Adrenal gland (tissue), 12 donors: ENCODE results near the gene ARF1. TPM values are rescaled to one million over a fixed set of nuclear protein-coding genes. Genes with fewer than 3 reads are reported as not detected.

Experiments used
- DNase-seq, 7 donors: peaks; one replicate each; pipeline ENCODE4 v3.0.0-alpha.2; 2019 to 2020
- H3K27ac ChIP-seq, 5 donors: fragments of 200-600 bp; sonication (generic) in 4 of 5; 1 replicate in 3 of 5; 2 replicates in 2 of 5; pipeline versions ENCODE4 v1.5.1 to v1.8.0; 2016 to 2020; ENCODE audit warnings: mild to moderate bottlenecking in 1 of 5
- H3K27me3 ChIP-seq: fragments of 200-600 bp; 2 replicates; pipeline ENCODE4 v1.8.0; 2021
- H3K36me3 ChIP-seq, 2 donors: fragments of 200-600 bp; replicated peaks in 1 of 2; 1 replicate in 1 of 2; 2 replicates in 1 of 2; pipeline versions ENCODE4 v1.5.1 to v1.8.0; 2018 to 2022
- H3K4me1 ChIP-seq, 2 donors: fragments of 200-600 bp; replicated peaks in 1 of 2; 1 replicate in 1 of 2; 2 replicates in 1 of 2; pipeline versions ENCODE4 v1.5.1 to v1.8.0; 2018 to 2021
- H3K4me3 ChIP-seq, 4 donors: fragments of 200-600 bp; sonication (generic) in 3 of 4; one replicate each; pipeline ENCODE4 v1.5.1; 2016 to 2018
- H3K9me3 ChIP-seq, 3 donors: fragments of 200-600 bp; sonication (generic) in 1 of 3; replicated peaks in 1 of 3; 1 replicate in 2 of 3; 2 replicates in 1 of 3; pipeline versions ENCODE4 v1.5.1 to v1.8.0; 2016 to 2021
- POLR2A ChIP-seq, 2 donors: fragments of 450-650 bp; IDR thresholded peaks; one replicate each; pipeline ENCODE4 v1.6.1; 2017; ENCODE audit warnings: antibody characterized with exemption in 2 of 2, mild to moderate bottlenecking in 2 of 2, moderate library complexity in 1 of 2
- WGBS, 4 donors: extraction: QIAGEN DNeasy Blood & Tissue Kit in 2 of 4; methylation state at CpG; one replicate each; pipeline versions ENCODE4 v1.1.5 to v1.1.7; 2013 to 2017; 5-methylcytosine and 5-hydroxymethylcytosine counted together
- intact Hi-C, 2 donors: fragments of 100-400 bp; cut with DNase I; formaldehyde crosslinking; loops; one replicate each; pipeline versions ENCODE4 v1.14.1 to v1.15.0; 2022 to 2023
- polyA plus RNA-seq, 3 donors: library from polyadenylated mRNA; stranded (reverse); fragments of 200-250 nt in 2 of 3; fragments of 350-450 nt in 1 of 3; fragmentation: Illumina TruSeq in 1 of 3; extraction: RNeasy Lipid Tissue Mini Kit (QIAGEN cat#74804) in 1 of 3; gene quantifications; one replicate each; pipeline ENCODE4 v1.2.3, GENCODE V29; 2013 to 2014
- total RNA-seq, 9 donors: library from RNA; depleted of rRNA in 4 of 9; stranded (reverse); fragments of >200 nt in 4 of 9; fragments of 120-200 nt in 1 of 9; fragmentation: NEBNext Ultra II Directional in 1 of 9; extraction: Animal tissue kit (Norgen Biotek cat#: 25700) in 1 of 9; gene quantifications; one replicate each; pipeline versions ENCODE4 v1.1.0 to v1.2.4, GENCODE V29; 2013 to 2023
- TF ChIP-seq, protein P1 (sequence below), 6 experiments: fragments of 450-650 bp in 4 of 6; fragments of 200-600 bp in 2 of 6; sonication (generic) in 1 of 6; IDR thresholded peaks; 1 replicate in 5 of 6; 2 replicates in 1 of 6; pipeline versions ENCODE4 v1.5.1 to v1.8.0; 2016 to 2021; ENCODE audit warnings: antibody characterized with exemption in 6 of 6, mild to moderate bottlenecking in 2 of 6, moderate library complexity in 1 of 6
- donor health status: healthy with polysubstance abuse.
- donor health status: Bipolar disorder and iron deficiency.
- donor health status: DM: yes; HTN: yes; CAD: no.
- donor health status: DM: no; HTN: no; CAD: no.
- donor health status: DM: no; HTN: no; CAD: no.
- donor health status: DM: yes; HTN: yes; CAD: no.

Gene ARF1
- total and polyA plus RNA-seq, 12 donors = 200 to 611 (median 381) TPM

DNA sequence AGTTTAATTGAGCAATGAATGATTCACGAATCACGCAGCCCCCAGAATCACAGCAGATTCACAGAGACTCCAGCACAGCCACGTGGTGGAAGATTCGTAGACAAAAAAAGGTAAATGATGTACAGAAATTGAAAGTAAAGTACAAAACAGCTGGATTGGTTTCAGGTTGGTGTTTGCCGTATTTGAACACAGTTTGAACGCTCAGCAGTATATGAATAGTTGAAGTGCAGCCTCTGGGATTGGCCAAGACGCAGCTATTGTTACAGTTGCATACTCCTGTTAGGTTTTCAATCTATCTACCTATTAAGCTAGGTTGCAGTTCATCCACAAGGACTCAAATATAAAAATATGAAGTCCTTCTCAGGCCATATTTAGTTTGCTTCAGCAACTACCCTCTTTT is 29.7 kb downstream of the ARF1 start:
- H3K36me3 ChIP-seq = peaks cover 0 to 6% of the 10 kb centered on the region in 2 donors
- H3K27ac ChIP-seq = no peak overlapping the region
- 90 to 92% (median 92%) methylated on average over 7 of the region's 7 CpGs for WGBS, 4 donors
- DNase-seq = no peak
- peaks cover 8 to 32% of the 10 kb centered on the region in 2 donors for H3K4me1 ChIP-seq
- H3K4me3 ChIP-seq = no peak overlapping the region
- no peaks in the 10 kb centered on the region for H3K27me3 ChIP-seq
- TF ChIP-seq, protein P1, sequence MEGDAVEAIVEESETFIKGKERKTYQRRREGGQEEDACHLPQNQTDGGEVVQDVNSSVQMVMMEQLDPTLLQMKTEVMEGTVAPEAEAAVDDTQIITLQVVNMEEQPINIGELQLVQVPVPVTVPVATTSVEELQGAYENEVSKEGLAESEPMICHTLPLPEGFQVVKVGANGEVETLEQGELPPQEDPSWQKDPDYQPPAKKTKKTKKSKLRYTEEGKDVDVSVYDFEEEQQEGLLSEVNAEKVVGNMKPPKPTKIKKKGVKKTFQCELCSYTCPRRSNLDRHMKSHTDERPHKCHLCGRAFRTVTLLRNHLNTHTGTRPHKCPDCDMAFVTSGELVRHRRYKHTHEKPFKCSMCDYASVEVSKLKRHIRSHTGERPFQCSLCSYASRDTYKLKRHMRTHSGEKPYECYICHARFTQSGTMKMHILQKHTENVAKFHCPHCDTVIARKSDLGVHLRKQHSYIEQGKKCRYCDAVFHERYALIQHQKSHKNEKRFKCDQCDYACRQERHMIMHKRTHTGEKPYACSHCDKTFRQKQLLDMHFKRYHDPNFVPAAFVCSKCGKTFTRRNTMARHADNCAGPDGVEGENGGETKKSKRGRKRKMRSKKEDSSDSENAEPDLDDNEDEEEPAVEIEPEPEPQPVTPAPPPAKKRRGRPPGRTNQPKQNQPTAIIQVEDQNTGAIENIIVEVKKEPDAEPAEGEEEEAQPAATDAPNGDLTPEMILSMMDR (IDR thresholded peaks at IDR 0.05) = no peak
- no peak for TF ChIP-seq POLR2A (IDR thresholded peaks at IDR 0.05)
- H3K9me3 ChIP-seq = no peaks in the 10 kb centered on the region
- intact Hi-C loops = no loop called here

DNA sequence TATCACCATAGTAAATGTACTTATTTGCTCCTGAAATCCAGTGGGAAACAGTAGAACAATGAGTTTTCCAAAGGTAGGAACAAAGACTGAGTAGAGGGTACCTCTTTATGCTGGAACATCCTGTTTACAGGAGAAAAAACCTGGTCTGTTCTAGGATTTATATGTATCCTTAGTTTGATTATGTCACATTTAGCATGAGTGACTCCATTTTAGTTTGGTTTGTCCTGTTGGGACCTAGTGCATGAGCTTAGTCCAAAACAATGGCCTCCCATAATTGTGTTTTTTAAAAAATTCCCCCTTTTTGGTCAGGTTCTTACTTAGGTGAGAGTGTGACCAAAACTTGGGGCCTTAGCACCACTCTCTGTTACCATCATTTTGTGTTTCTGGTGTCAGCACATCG is 30.1 kb downstream of the ARF1 start:
- no peaks in the 10 kb centered on the region for H3K27me3 ChIP-seq

GRCh38 chr1:228114827-228115226 is 32.3 kb downstream of the ARF1 start:
- Histone ChIP-seq H3K36me3 (no peaks in the 10 kb centered on the region), H3K4me3 (peak overlapping the region in 1 of 4 donors; percentile 4), H3K27ac (peak overlapping the region in 3 of 5 donors; percentile 27 to 51 (median 31)), H3K9me3 (no peaks in the 10 kb centered on the region), H3K4me1 (peaks cover 0 to 19% of the 10 kb centered on the region in 2 donors), H3K27me3 (no peaks in the 10 kb centered on the region)
- no peak for DNase-seq
- intact Hi-C loops = no loop called here
- WGBS, 4 donors = 47 to 62% (median 54%) methylated on average over 3 of the region's 3 CpGs
- TF ChIP-seq, protein P1 (IDR thresholded peaks at IDR 0.05) = no peak
- no peak for TF ChIP-seq POLR2A (IDR thresholded peaks at IDR 0.05)

More for the DNA sequence above, 30.1 kb downstream of the ARF1 start:
- intact Hi-C loops = no loop called here
- Histone ChIP-seq H3K4me1 (peaks cover 8 to 30% of the 10 kb centered on the region in 2 donors), H3K36me3 (peaks cover 0 to 1% of the 10 kb centered on the region in 2 donors), H3K9me3 (no peaks in the 10 kb centered on the region), H3K4me3 (no peak overlapping the region), H3K27ac (no peak overlapping the region)
- TF ChIP-seq POLR2A (IDR thresholded peaks at IDR 0.05) = no peak
- TF ChIP-seq, protein P1 (IDR thresholded peaks at IDR 0.05) = no peak
- DNase-seq = no peak
- WGBS, 4 donors = 90 to 95% (median 92%) methylated on average over 1 of the region's 1 CpG

DNA sequence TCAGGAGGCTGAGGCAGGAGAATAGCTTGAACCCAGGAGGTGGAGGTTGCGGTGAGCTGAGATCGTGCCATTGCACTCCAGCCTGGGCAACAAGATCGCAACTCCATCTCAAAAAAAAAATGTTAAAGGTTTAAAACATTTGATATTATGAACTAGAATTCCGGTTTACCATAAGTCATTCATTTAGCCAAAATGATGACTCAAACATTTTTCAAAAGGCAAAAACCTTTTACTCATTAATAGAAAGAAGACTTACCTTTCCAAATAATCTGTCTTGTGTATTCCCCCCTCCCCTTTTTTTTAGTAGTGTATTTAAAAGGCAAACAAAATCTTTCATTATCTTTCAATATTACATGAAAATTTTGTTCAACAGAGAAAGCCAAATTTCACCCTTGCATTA is 34.8 kb downstream of the ARF1 start:
- DNase-seq = no peak
- Histone ChIP-seq H3K4me3 (no peak overlapping the region), H3K9me3 (no peaks in the 10 kb centered on the region), H3K27ac (no peak overlapping the region), H3K4me1 (peaks cover 0 to 11% of the 10 kb centered on the region in 2 donors), H3K27me3 (no peaks in the 10 kb centered on the region), H3K36me3 (no peaks in the 10 kb centered on the region)
- TF ChIP-seq, protein P1 (IDR thresholded peaks at IDR 0.05) = no peak
- TF ChIP-seq POLR2A (IDR thresholded peaks at IDR 0.05) = no peak
- intact Hi-C loops = no loop called here
- WGBS, 4 donors = 91 to 97% (median 95%) methylated on average over 4 of the region's 4 CpGs
